CD14-positive monocyte (primary cell): ENCODE data around the gene TOMM7. TPM values are rescaled to one million over a fixed set of nuclear protein-coding genes. Genes with fewer than 3 reads are reported as not detected.

Experiments
- DNase-seq, 3 donors: peaks; one replicate each; pipeline ENCODE4 v3.0.0-alpha.2; 2011 to 2022
- H2AFZ ChIP-seq: 2 replicates; pipeline ENCODE4 v1.6.0; 2012; ENCODE audit warnings: mild to moderate bottlenecking, low read depth, low read length, inconsistent platforms; ENCODE audit not compliant: insufficient read depth, poor library complexity, severe bottlenecking
- H3K27ac ChIP-seq, 2 donors: 1 replicate in 1 of 2; 2 replicates in 1 of 2; pipeline ENCODE4 v1.5.1; 2012 to 2013; ENCODE audit warnings: low read length in 2 of 2, control low read depth in 1 of 2, inconsistent platforms in 1 of 2, low read depth in 1 of 2, mild to moderate bottlenecking in 1 of 2
- H3K27me3 ChIP-seq, 2 donors: one replicate each; pipeline versions ENCODE4 v1.6.0 to v1.6.1; 2011 to 2013; ENCODE audit warnings: low read length in 2 of 2; ENCODE audit not compliant: control insufficient read depth in 2 of 2, insufficient read depth in 2 of 2
- H3K36me3 ChIP-seq, 2 donors: replicated peaks in 1 of 2; 1 replicate in 1 of 2; 2 replicates in 1 of 2; pipeline versions ENCODE4 v1.5.1 to v1.6.1; 2012 to 2013; ENCODE audit warnings: low read length in 2 of 2, control low read depth in 1 of 2, inconsistent platforms in 1 of 2, mild to moderate bottlenecking in 1 of 2; ENCODE audit not compliant: insufficient read depth in 2 of 2, control insufficient read depth in 1 of 2
- H3K4me1 ChIP-seq, 2 donors: 1 replicate in 1 of 2; 2 replicates in 1 of 2; pipeline versions ENCODE4 v1.5.1 to v1.6.1; 2012 to 2013; ENCODE audit warnings: low read length in 2 of 2, control low read depth in 1 of 2, inconsistent platforms in 1 of 2, mild to moderate bottlenecking in 1 of 2, moderate library complexity in 1 of 2; ENCODE audit not compliant: insufficient read depth in 2 of 2, control insufficient read depth in 1 of 2
- H3K4me2 ChIP-seq: replicated peaks from 2 replicates; pipeline ENCODE3; 2012; ENCODE audit warnings: low read length, moderate library complexity, mild to moderate bottlenecking; ENCODE audit not compliant: poor library complexity, severe bottlenecking; ENCODE audit errors: extremely low read depth
- H3K4me3 ChIP-seq, 3 experiments: fragments of 200-600 bp in 1 of 3; sonication (generic) in 1 of 3; replicated peaks in 1 of 3; 1 replicate in 2 of 3; 2 replicates in 1 of 3; pipeline ENCODE4 v1.5.1; 2011 to 2013; ENCODE audit warnings: low read length in 3 of 3, mild to moderate bottlenecking in 3 of 3, control low read depth in 2 of 3, low read depth in 2 of 3, inconsistent platforms in 1 of 3, moderate library complexity in 1 of 3
- H3K79me2 ChIP-seq: 2 replicates; pipeline ENCODE4 v1.6.0; 2012; ENCODE audit warnings: mild to moderate bottlenecking, control low read depth, inconsistent platforms, low read length, moderate library complexity; ENCODE audit not compliant: insufficient read depth
- H3K9ac ChIP-seq: 2 replicates; pipeline ENCODE4 v1.6.0; 2017; ENCODE audit warnings: low read length, mild to moderate bottlenecking; ENCODE audit not compliant: insufficient read depth, poor library complexity, severe bottlenecking
- H3K9me3 ChIP-seq, 2 donors: replicated peaks in 1 of 2; 1 replicate in 1 of 2; 2 replicates in 1 of 2; pipeline versions ENCODE4 v1.5.1 to v1.6.1; 2012 to 2013; ENCODE audit warnings: low read length in 2 of 2, control low read depth in 1 of 2; ENCODE audit not compliant: control insufficient read depth in 1 of 2, insufficient read depth in 1 of 2
- H4K20me1 ChIP-seq: 2 replicates; pipeline ENCODE4 v1.6.0; 2012; ENCODE audit warnings: mild to moderate bottlenecking, low read length, control low read depth, moderate library complexity; ENCODE audit not compliant: insufficient read depth
- H3K27ac Mint-ChIP-seq, 7 donors: one replicate each; pipeline ENCODE4 v1.8.0; 2020; ENCODE audit warnings: mild to moderate bottlenecking in 7 of 7, mixed read lengths in 7 of 7, moderate library complexity in 6 of 7, inconsistent platforms in 2 of 7
- H3K27me3 Mint-ChIP-seq, 3 donors: one replicate each; pipeline ENCODE4 v1.8.0; 2021 to 2022; ENCODE audit warnings: low read depth in 3 of 3, mild to moderate bottlenecking in 3 of 3, mixed read lengths in 3 of 3, moderate library complexity in 3 of 3, inconsistent platforms in 1 of 3
- H3K36me3 Mint-ChIP-seq, 2 donors: one replicate each; pipeline ENCODE4 v1.8.0; 2020; ENCODE audit warnings: mixed read lengths in 2 of 2, inconsistent platforms in 1 of 2, mild to moderate bottlenecking in 1 of 2
- H3K4me1 Mint-ChIP-seq: one replicate; pipeline ENCODE4 v1.8.0; 2020; ENCODE audit warnings: mild to moderate bottlenecking, mixed read lengths
- H3K4me3 Mint-ChIP-seq, 2 donors: one replicate each; pipeline ENCODE4 v1.8.0; 2020; ENCODE audit warnings: mild to moderate bottlenecking in 2 of 2, mixed read lengths in 2 of 2, moderate library complexity in 1 of 2
- H3K9me3 Mint-ChIP-seq, 7 donors: one replicate each; pipeline ENCODE4 v1.8.0; 2020 to 2022; ENCODE audit warnings: mixed read lengths in 7 of 7, mild to moderate bottlenecking in 6 of 7, moderate library complexity in 6 of 7, inconsistent platforms in 2 of 7
- CTCF ChIP-seq: fragments of 200-600 bp; IDR thresholded peaks from one replicate; pipeline ENCODE4 v1.8.0; 2022; ENCODE audit warnings: antibody characterized with exemption, mild to moderate bottlenecking
- WGBS: methylation state at CpG from one replicate; pipeline ENCODE4 v1.1.5; 2013; ENCODE audit warnings: missing lambda C conversion rate; ENCODE audit not compliant: insufficient coverage; 5-methylcytosine and 5-hydroxymethylcytosine counted together
- intact Hi-C, 2 donors: fragments of 100-400 bp; cut with micrococcal nuclease; formaldehyde crosslinking; loops; one replicate each; pipeline versions ENCODE4 v1.15.0 to v1.15.1; 2023
- polyA plus RNA-seq, 3 donors: library from polyadenylated mRNA; depleted of rRNA in 1 of 3; unstranded in 2 of 3; stranded (reverse) in 1 of 3; fragments of 300-500 nt in 2 of 3; fragments of >200 nt in 1 of 3; fragmentation: Illumina TruSeq in 2 of 3; gene quantifications; 1 replicate in 2 of 3; 2 replicates in 1 of 3; pipeline ENCODE4 v1.2.3, GENCODE V29; 2012 to 2021

The TOMM7 gene
- polyA plus RNA-seq, 3 donors = 93.3 to 125 (median 111) TPM

DNA sequence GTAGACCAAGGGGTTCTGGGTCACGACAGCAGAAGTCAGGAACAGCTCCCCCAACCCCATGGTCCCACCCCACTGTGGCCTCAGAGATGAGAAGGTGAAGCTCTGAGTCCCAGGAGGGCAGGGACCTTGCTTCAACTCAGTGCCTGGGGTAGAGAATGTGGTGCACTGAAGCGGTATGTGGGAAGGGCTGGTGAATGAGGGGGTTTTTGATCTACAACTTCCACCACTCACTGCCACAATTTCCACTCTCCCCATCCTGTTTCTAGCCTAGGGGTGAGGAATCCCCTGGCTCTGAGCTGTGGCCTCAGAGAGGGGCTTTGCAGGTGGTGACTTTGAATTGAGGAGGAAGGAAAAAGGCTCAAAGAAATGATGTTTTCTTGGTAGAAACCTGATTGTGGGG is 44.9 kb upstream of the TOMM7 start:
- no peak overlapping the region for H3K4me3 Mint-ChIP-seq
- Histone ChIP-seq H3K4me1 (peaks cover 0 to 5% of the 10 kb centered on the region in 2 donors), H3K4me2 (no peak overlapping the region), H3K9me3 (no peaks in the 10 kb centered on the region), H4K20me1 (no peaks in the 10 kb centered on the region), H3K9ac (no peak overlapping the region), H2AFZ (no peak overlapping the region), H3K79me2 (no peaks in the 10 kb centered on the region), H3K36me3 (no peaks in the 10 kb centered on the region), H3K4me3 (no peak overlapping the region), H3K27ac (no peak overlapping the region), H3K27me3 (no peaks in the 10 kb centered on the region)
- no peaks in the 10 kb centered on the region for H3K36me3 Mint-ChIP-seq
- WGBS = no CpG with 5 or more reads among the region's 2 CpGs
- intact Hi-C loops = no loop called here
- H3K4me1 Mint-ChIP-seq = peaks cover 11% of the 10 kb centered on the region
- H3K27ac Mint-ChIP-seq = no peak overlapping the region
- no peak for TF ChIP-seq CTCF
- peaks cover 0 to 3% (median 2%) of the 10 kb centered on the region in 3 donors for H3K27me3 Mint-ChIP-seq
- no peaks in the 10 kb centered on the region for H3K9me3 Mint-ChIP-seq
- no peak for DNase-seq

DNA sequence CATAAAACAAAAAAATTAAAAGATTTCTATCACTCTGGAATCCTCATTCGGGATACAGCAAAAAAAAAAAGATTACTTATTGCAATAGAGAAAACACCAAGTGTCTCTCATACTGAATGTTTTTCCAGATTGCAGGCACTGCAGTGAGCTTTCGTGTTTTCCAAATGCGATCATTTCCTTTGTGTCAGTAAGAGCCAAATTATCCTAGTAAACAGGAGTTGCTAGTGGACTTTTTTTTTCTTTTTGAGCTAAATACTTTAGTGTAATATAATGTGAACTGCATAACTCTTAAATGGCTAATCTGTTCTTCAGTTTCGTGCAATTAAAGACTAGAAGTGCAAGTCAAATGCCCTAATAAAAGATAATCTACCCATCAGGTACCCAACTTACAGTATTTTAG is 44.4 kb upstream of the TOMM7 start:
- Histone ChIP-seq H3K9me3 (no peaks in the 10 kb centered on the region), H4K20me1 (no peaks in the 10 kb centered on the region), H3K4me2 (no peak overlapping the region), H3K79me2 (no peaks in the 10 kb centered on the region), H3K4me1 (peaks cover 0 to 2% of the 10 kb centered on the region in 2 donors), H3K27me3 (no peaks in the 10 kb centered on the region), H3K36me3 (no peaks in the 10 kb centered on the region), H3K4me3 (no peak overlapping the region), H3K9ac (no peak overlapping the region), H2AFZ (no peak overlapping the region), H3K27ac (no peak overlapping the region)
- no peak for DNase-seq
- H3K9me3 Mint-ChIP-seq = no peaks in the 10 kb centered on the region
- no peak overlapping the region for H3K4me3 Mint-ChIP-seq
- peaks cover 5% of the 10 kb centered on the region for H3K4me1 Mint-ChIP-seq
- peaks cover 0 to 3% (median 2%) of the 10 kb centered on the region in 3 donors for H3K27me3 Mint-ChIP-seq
- no peak for TF ChIP-seq CTCF
- no CpG with 5 or more reads among the region's 4 CpGs for WGBS
- intact Hi-C loops = no loop called here
- H3K27ac Mint-ChIP-seq = no peak overlapping the region
- no peaks in the 10 kb centered on the region for H3K36me3 Mint-ChIP-seq
